Measurements from ENCODE around the gene NDUFB4.
"Not testable (repeated sequence)": the region's sequence is repeated elsewhere in the genome, so short reads cannot be mapped to it uniquely, and the experiment has no call there.

Gene NDUFB4

DNA sequence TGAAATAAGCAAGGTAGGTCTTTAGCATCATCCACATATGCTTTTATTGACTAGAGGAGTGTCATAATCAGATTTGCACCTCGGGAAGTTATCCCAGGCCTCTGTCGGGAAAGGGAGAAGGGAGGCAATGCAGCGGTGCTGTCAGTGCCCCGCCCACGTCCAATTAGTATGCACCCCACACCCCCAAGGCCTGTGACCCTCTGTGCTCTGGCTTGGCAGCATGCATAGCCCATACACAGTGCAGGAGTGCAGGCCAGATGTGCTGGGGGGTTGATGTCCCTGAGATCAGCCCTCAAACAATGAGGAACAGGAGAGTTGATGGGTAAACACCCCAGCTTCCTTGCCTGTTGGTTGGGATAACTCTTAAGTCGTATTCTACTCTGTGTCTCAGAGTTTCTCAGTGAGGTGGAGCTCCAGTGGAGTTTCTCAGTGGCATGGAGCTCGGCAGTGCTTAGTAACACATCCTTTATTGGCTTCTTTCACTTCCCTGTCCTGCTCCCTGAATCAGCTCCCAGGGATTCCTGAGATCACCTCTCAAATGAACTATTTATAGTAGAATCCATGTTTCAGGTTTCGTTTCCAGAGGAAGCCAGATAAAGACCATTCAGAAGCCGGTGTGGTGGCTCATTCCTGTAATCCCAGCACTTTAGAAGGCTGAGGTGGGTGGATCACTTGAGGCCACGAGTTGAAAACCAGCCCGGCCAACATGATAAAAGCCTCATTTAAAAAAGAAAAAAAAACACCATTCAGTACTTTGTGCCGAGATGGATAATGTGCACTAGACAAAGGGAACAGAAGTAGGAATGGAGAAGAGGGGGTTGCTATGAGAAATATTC, 26.7 kb upstream of the NDUFB4 start:
- no peak for DNase-seq

DNA sequence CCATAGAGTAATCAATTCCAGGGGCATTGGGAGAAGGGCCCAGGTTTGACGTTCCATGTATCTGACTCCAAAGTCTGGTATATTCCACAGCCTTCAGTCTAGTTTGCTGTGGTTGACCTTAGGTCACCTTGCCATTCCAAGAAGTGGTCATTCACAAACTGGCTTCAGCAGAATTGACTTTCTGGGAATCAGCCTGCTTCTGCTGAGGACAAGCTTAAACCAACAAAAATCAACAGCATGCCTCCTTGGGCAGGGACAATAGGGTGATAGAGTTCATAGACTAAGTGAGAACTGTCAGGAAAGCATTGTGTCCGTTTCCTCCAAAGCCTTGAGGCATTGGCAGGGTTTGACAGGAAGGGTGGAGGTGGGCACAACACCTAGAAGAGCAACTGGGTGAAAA, 24.1 kb upstream of the NDUFB4 start:
- no peak for DNase-seq

DNA sequence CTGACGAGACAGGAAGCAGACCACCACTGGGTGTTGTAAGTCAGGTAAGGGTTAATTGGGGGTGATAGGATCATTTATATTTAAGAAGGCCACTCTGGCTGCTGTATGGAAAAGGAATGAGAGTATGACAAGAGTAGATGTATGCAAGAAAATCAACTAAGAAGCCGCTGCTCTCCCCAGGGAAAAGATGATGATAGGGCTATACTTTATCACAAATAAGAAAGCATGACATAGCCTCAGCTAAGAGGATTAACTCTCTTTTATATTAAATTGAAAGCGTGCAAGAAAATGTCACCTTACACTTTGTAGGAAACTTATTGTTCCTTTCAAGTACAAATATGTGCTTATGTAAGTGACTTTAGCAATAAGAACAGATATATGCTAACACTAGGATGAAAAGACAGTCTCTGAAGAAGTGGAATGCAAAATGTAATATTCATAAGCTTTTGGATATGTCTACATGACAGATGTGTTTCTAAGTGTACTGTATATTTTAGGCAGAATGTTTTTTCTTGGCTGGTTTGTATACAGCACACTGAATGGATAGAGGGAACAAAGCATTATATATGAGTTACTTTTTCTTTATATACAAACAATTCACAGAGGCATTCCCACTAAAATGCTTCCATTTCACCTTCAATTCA, 8.7 kb upstream of the NDUFB4 start:
- no peak for DNase-seq

DNA sequence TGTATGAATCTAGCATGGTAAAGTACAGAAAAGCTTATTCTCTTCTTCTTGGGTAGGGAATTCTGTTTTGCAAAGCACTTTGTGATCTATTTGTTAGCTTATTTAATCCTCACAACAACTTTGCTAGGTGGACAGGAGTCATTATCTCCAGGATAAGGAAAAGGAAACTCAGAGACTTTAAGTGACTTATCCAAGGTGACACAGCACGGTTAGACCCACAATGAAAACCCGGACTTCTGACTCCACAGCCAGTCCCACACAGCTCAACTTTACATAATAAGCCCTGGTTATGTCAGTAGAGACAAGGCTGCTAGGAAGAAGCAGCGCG, 384 bp upstream of the NDUFB4 start:
- DNase-seq: no peak

DNA sequence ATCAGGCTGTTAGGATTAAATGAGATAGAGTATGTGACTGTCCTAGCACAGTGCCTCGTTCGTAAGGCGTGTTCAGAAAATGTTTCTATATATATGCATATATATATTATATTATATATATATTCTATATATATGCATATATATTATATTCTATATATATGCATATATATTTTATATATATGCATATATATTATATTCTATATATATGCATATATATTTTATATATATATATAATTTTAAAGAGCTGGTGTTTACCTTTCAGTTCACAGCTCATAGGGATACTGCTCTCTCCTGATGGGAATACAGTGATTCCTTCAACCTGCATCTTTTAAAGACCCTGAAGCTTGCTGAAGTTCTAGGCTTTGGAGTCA, 702 bp downstream of the NDUFB4 start:
- DNase-seq: no peak

DNA sequence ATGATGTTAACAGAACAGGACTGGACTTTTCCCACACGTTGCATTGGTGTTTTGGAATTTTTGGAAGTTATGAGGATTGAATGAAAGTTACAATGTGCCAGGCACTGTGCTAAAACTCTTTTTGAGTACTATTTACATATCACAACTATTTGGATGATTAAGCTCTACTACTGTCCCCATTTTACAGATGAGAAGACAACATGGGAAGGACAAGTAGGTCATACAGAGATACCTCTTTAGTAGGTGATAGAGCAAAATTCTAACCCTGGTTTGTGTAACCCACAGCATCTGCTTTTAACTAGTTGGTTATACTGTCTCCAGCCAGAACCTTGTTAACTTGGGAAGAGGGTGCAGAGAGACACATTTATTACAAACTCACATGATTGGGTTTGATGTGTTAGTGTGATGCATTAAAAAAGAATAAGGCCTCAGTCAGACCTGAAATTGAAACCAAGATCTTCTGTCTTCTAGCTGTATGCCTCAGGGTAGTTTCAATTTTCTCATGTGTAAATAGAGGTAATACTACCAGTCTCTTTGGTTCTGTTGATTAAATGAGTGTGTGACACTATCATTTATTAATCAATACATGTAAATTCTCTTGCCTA, 1.4 kb downstream of the NDUFB4 start:
- no peak for DNase-seq

DNA sequence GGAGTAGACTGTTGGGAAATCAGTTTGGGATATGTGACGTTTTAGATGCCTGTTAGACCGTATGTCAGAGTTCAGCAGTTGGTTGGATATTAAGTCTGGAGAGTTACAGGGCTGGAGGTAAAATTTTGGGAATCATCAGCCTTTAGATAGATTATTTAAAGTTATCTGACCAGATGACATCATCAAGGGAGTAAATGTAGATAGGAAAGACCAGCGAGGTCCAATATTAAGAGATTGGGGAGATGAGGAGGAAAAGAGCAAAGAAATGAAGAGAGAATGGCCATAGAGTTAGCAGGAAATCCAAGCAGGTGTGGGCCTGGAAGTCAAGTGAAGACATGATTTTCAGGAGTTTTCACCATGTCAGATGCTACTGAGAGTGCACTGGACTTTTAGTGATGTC, 3.1 kb downstream of the NDUFB4 start:
- DNase-seq: no peak

DNA sequence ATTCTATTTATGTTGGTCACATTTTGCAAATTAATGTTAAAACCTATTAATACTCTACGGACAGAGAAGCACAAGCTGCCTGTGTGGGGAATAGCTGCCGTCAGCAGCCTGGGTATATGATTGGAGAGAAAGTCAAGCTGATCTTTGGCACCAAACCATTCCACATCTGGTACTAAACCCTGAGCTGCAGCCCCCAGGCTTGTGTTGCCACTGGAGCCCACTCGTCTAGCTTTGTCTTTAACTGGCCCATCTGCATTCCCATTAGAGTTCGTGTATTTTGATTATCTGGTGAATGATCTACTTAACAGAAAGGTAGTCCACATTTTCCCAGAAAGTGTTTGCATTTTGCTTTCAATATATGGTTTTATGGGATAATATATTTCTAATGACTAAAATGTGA, 5.4 kb downstream of the NDUFB4 start:
- no peak for DNase-seq

DNA sequence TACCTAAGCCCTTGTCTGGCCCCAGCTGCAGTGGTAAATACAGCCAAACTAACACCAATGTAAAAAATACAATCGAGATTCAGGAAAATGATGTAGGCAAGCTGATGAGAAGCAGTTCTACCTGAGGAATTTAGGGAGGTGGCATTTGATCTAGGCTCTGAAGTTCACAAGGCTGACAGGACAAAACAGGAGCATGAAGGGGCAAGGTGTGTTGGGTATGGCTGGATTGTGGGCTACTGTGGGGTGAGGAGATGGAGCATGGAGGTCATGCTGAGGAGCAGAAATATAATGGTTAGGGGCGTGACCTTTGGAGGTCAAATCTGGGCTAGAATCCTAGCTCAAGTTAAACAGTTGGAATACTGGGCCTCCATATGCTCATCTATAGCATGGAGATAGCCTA, 6.5 kb downstream of the NDUFB4 start:
- DNase-seq: no peak

DNA sequence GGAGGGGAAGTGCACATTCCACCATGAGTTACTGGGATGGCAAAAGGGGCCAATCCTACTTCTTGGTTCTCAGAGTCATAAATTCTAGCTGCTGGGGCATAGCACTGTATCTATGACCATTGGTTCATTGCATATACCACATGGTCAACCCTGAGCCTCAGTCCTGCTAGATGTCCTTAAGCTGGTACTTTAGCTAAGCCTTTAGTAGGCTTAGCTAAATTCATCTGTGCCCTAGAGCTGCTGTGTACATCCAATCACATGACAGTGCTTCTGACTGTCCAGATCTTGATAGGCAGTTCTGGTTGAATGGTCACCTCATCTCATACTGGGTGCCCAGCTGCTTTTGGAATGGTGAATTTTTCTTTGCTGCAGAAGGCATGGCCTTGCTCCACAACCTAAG, 8.2 kb downstream of the NDUFB4 start:
- DNase-seq: no peak

DNA sequence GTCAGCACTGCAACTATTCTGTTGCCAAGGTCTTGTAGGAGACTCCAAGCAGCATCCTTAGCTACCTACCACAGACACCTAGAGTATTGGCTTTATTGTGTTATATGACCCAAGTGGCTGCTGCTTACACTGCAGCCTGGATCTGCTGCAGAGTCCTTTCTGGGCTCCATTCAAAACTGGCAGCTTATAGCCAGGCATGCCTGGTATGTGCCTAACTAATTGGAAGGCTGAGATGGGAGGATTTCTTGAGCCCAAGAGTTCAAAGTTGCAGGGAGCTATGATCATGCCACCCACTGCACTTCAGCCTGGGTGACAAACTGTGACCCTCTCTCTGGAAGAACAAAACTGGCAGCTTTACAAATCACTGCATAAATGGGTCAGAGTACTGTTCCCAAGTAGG, 8.6 kb downstream of the NDUFB4 start:
- no peak for DNase-seq

DNA sequence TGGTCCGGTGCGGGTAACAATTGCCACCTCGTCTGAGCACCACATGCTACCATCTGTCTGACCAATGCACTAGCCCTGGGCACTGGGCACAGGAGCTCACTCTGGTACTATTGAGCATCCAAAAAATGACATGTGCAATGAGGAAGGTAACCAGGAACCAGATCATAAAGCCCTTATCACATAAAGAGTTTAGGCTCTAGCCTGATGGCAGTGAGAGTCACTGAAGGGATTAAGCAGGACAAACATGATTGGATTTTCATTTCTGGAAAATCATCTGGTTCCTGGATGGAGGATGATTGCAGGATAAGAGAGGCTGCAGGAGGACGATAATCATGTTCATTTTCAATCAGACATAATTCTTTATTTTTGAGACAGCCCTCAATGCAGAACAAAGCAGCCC, 12.4 kb downstream of the NDUFB4 start:
- DNase-seq: no peak

DNA sequence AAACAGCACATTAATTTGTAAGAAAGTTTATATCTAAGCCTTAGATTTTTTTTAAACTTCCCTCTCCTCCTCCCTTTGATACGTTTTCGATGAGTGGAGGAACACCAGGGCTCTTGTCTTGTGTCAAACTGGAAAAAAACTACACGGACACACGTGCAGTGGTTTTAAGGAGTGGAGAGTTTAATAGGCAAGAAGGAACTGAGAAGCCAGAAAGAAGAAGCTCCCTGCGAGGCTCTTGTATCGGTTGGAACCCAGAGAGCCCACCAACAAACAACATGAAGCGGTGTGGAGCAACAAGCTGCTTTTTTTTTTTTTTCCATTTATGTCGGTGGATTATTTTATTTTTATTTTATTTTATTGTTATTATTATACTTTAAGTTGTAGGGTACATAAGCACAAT, 18.6 kb downstream of the NDUFB4 start:
- no peak for DNase-seq

DNA sequence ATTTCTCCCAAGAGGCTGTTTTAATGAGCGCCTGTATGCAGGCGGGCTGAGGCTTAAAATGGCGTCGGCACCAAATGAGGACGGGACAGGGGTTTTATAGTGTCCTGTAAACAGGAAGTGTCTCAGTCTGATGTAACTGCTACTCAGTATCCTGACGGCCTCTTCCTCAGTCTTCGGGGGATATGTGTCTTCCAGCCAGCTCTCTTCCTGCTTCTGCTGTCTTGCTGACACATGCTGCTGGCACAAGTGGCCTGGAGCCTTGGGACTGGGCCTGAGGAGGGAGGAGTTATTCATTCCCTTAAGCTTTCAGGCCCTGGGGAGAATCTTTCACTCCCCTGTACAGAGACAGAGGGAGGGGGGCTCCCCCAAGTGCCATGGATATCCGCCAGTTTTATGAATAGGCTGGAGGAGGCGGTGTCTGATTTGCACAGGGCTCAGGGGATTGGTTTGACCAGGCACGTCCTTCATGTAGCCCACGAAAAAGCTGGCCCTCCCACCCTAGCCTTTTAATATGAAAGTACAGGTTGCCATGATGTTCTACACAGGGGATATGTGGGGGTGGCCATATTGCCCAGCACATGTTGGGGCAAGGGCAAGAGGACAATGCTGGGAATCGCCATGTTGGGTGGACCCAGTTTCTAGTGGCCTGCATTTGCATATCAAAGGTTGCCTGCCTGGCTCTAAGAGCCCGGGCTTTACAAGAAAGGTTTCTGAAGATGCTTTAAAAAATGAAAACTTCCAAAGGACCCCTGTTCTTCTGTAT, 19.9 kb downstream of the NDUFB4 start:
- DNase-seq: peak; percentile 67

DNA sequence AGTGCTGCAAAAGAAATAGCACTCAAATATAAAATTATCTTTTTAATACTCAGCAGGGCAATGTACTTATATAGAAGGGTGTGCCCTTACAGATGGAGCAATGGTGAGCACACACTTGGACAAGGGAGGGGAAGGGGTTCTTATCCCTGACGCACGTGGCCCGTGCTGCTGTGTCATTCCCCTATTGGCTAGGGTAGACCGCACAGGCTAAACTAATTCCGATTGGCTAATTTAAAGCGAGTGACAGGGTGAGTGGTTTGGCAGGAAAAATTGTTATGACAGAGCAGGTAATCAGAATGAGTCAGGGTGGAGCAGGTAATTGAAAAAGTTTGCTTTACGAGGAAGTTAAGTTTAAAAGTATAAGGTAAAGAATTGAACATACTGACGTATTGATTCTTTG, 20.6 kb downstream of the NDUFB4 start:
- not testable (repeated sequence) for DNase-seq

DNA sequence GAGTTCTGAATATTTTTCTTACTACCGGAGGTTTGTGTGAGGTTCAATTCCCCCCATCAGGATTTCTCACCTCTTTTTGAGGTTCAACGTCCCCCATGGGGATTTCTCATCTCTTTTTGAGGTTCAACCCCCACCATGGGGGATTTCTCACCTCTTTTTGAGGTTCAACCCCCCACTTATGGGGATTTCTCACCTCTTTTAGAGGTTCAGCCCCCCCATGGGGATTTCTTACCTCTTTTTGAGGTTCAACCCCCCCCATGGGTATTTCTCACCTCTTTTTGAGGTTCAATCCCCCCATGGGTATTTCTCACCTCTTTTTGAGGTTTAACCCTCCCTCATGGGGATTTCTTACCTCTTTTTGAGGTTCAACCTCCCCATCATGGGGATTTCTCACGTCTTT, 26.3 kb downstream of the NDUFB4 start:
- DNase-seq: no peak

DNA sequence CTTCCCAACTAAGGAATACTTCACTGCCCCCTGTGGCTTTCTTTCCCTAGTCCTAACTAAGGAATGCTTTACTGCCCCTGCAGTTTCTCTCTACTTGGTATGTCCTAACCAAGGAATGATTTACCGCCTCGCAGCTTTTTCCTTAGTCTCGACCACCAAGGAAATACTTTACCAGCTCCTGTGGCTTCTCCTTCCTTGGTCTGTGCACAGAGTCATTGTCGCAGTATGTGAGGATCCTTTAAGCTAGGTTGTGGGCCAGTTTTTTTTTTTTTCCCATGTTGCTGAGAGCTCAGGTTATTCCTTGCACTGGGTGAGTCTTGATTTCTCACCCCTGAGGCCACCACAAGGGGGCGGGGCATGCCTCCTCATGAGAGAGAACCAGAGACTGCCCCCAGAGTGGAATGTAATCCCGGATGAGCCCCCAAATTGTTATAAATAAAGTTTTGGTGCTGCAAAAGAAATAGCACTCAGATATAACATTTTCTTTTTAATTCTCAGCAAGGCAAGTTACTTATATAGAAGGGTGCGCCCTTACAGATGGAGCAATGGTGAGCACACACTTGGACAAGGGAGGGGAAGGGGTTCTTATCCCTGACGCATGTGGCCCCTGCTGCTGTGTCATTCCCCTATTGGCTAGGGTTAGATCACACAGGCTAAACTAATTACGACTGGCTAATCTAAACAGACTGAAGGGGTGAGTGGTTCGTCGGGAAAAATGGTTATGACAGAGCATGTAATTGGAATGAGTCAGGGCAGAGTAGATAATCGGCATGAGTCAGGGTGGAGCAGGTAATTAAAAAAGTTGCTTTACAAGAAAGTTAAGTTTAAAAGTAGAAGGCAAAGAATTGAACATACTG, 27.0 kb downstream of the NDUFB4 start:
- DNase-seq: peak; percentile 13

DNA sequence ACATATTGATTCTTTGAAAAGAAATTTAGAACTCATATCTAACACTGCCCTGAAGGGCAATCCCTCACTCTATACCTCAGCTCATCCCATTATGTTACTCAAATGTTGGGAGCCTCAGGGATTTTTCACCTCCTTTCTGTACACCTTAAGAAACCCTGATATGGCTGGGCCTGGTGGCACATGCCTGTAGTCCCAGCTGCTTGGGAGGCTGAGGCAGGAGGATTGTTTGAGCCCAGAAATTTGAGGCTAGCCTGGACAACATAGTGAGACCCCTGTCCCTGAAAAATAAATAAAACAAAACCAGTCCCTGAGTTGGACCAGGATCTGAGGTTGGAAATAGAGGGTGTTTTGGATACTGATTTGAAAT, 27.6 kb downstream of the NDUFB4 start:
- no peak for DNase-seq

DNA sequence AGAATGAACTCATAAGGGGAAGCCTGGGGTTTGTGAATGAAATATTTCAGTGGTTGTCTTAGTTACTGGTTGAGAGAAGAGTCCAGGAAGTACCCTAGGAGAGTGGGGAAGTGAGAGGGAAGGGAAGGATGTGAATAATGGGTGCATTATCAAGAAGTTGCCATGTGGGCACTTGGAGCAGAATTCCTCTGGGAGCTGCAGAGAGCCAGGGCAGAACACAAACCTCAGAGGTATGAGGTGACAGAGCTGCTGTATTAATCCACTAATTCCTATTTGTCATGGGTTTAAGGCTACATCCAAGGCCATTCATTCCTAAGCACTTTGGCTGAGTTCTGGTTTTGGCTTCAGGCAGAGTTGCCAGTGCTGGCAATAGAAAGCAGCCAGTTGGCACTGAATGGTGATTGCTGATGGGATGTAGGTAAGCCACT, 29.0 kb downstream of the NDUFB4 start:
- DNase-seq: no peak

DNA sequence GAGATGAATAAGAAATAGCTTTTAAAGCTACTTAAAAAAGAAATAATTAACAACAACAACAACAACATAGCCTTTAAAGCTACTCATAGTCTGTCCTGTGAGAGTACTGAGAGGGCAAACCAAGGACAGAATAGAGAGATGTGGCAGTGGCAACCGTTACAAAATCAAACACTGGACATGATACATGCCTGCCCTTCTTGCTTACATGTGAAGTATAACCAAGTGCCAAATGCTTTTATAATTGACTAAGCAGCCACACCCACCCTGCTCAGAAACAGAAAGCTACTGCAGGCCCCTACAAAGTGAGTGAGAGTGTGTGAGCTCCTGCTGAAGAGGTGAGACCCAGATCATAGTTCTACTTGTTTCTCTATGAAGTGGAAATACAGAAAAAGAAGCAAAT, 38.4 kb downstream of the NDUFB4 start:
- no peak for DNase-seq

DNA sequence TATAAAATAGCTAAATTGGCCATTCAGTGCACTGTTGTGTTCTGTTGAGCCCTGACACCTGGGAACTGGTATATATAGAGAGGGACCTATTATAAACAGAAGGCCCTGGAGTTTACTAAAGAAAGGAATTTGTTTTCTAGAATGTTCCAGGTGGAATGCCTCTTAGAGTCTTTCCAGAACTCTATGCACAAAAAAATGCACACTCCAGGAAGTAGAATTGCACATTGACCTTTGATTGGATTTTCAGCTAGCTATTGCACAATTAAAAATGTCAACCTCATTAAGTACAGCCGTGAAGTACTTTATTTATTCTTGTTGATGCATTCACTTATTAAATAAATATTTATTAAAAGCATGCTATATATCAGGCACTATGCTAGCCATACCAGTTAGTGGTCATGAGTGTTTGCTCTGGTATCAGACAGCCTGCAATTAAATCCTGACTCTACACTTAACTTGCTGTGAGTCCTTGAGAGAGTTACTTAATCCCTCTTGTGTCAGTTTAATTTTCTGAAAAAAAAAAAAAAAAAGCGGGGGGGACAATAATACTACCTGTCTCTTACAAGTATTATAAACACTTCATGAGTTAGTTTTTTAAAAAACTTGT, 40.8 kb downstream of the NDUFB4 start:
- no peak for DNase-seq
